Measurements from ENCODE around the gene PRSS22. TPM values are rescaled to one million over a fixed set of nuclear protein-coding genes. Genes with fewer than 3 reads are reported as not detected.

Gene PRSS22
- polyA plus RNA-seq, 1 of the 3 experiments (the other 2 are of a cell fraction), result not detected

- 87% methylated on average over 7 of the region's 7 CpGs for WGBS (ENCODE audit: low lambda C conversion rate)
These were observed 49.8 kb downstream of the PRSS22 start for GRCh38 chr16:2808181-2808580.

GRCh38 chr16:2806286-2806685 is 51.7 kb downstream of the PRSS22 start:
- Histone ChIP-seq H3K9me2 (no peaks in the 10 kb centered on the region), H3K4me3 (ENCODE audit: low read depth in 2 of 2, low read length in 1 of 2) (no peak overlapping the region), H4K20me1 (ENCODE audit: insufficient read depth) (no peaks in the 10 kb centered on the region), H3K4me2 (no peak overlapping the region), H3K9me3 (no peaks in the 10 kb centered on the region), H3K79me2 (ENCODE audit: insufficient read depth) (no peaks in the 10 kb centered on the region), H3K9ac (no peak overlapping the region), H3K36me3 (replicated peaks in 1 of 2; ENCODE audit: control insufficient read depth in 1 of 2, insufficient read depth in 2 of 2, low read length in 1 of 2) (no peaks in the 10 kb centered on the region), H3F3A (replicated peaks; ENCODE audit: insufficient read depth) (no peaks in the 10 kb centered on the region), H3K27me3 (ENCODE audit: insufficient read depth) (no peaks in the 10 kb centered on the region), H3K4me1 (ENCODE audit: control insufficient read depth in 1 of 2, insufficient read depth in 2 of 2, low read depth in 1 of 2, low read length in 1 of 2) (no peaks in the 10 kb centered on the region), H3K27ac (ENCODE audit: low read depth in 2 of 2, low read length in 1 of 2) (no peak overlapping the region), H2AFZ (ENCODE audit: low read depth) (no peak overlapping the region)
- WGBS (ENCODE audit: low lambda C conversion rate), result 23% methylated on average over 5 of the region's 5 CpGs
- POLR2A ChIA-PET, result no interaction called here
- CTCF ChIA-PET, result no interaction called here
- no peak for DNase-seq
- TF ChIP-seq NFIC (IDR thresholded peaks at IDR 0.05; ENCODE audit: borderline replicate concordance), result no peak
- no peak for TF ChIP-seq FOXM1 (IDR thresholded peaks at IDR 0.05; ENCODE audit: low read depth)
- no peak for TF ChIP-seq CTCF (IDR thresholded peaks at IDR 0.05)
- TF ChIP-seq RAD21 (IDR thresholded peaks at IDR 0.05; ENCODE audit: low read length), result no peak
- TF ChIP-seq RCOR1 (IDR thresholded peaks at IDR 0.05; ENCODE audit: low read length), result no peak
- TF ChIP-seq RXRA (IDR thresholded peaks at IDR 0.05; ENCODE audit: borderline replicate concordance, low read depth), result no peak
- no peak for TF ChIP-seq GATA2 (CRISPR knock-in tag; IDR thresholded peaks at IDR 0.05)
- TF ChIP-seq GABPA (IDR thresholded peaks at IDR 0.05; ENCODE audit: low read depth), result no peak
- TF ChIP-seq RFX5 (IDR thresholded peaks at IDR 0.05; ENCODE audit: low read length), result no peak
- TF ChIP-seq, protein P1, sequence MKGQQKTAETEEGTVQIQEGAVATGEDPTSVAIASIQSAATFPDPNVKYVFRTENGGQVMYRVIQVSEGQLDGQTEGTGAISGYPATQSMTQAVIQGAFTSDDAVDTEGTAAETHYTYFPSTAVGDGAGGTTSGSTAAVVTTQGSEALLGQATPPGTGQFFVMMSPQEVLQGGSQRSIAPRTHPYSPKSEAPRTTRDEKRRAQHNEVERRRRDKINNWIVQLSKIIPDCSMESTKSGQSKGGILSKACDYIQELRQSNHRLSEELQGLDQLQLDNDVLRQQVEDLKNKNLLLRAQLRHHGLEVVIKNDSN (IDR thresholded peaks at IDR 0.05; ENCODE audit: borderline replicate concordance, low read depth), result no peak
- TF ChIP-seq FOXJ3 (CRISPR knock-in tag; IDR thresholded peaks at IDR 0.05), result no peak
- TF ChIP-seq ELF1 (IDR thresholded peaks at IDR 0.05), result no peak
- TF ChIP-seq TAF1 (IDR thresholded peaks at IDR 0.05; ENCODE audit: borderline replicate concordance, low read depth, low read length), result no peak
- TF ChIP-seq USF2 (IDR thresholded peaks at IDR 0.05; ENCODE audit: borderline replicate concordance, low read depth, low read length), result no peak
- TF ChIP-seq CHD2 (IDR thresholded peaks at IDR 0.05; ENCODE audit: low read length, partially characterized antibody), result no peak
- TF ChIP-seq, protein P2, sequence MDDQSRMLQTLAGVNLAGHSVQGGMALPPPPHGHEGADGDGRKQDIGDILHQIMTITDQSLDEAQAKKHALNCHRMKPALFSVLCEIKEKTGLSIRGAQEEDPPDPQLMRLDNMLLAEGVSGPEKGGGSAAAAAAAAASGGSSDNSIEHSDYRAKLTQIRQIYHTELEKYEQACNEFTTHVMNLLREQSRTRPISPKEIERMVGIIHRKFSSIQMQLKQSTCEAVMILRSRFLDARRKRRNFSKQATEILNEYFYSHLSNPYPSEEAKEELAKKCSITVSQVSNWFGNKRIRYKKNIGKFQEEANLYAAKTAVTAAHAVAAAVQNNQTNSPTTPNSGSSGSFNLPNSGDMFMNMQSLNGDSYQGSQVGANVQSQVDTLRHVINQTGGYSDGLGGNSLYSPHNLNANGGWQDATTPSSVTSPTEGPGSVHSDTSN (IDR thresholded peaks at IDR 0.05), result no peak
- TF ChIP-seq POLR2AphosphoS5 (IDR thresholded peaks at IDR 0.05; ENCODE audit: low read depth, low read length), result no peak

More at GRCh38 chr16:2808181-2808580, 49.8 kb downstream of the PRSS22 start:
- Histone ChIP-seq H3K36me3 (replicated peaks in 1 of 2; ENCODE audit: control insufficient read depth in 1 of 2, insufficient read depth in 2 of 2, low read length in 1 of 2) (no peaks in the 10 kb centered on the region), H3K9me3 (no peaks in the 10 kb centered on the region), H3K4me1 (ENCODE audit: control insufficient read depth in 1 of 2, insufficient read depth in 2 of 2, low read depth in 1 of 2, low read length in 1 of 2) (peaks cover 0 to 3% of the 10 kb centered on the region in 2 experiments; a peak in 1 of 4 replicates), H3K9ac (no peak overlapping the region), H3K79me2 (ENCODE audit: insufficient read depth) (no peaks in the 10 kb centered on the region), H3F3A (replicated peaks; ENCODE audit: insufficient read depth) (no peaks in the 10 kb centered on the region), H3K4me2 (no peak overlapping the region), H4K20me1 (ENCODE audit: insufficient read depth) (no peaks in the 10 kb centered on the region), H3K4me3 (ENCODE audit: low read depth in 2 of 2, low read length in 1 of 2) (no peak overlapping the region), H3K9me2 (no peaks in the 10 kb centered on the region), H3K27me3 (ENCODE audit: insufficient read depth) (no peaks in the 10 kb centered on the region; the same call in 1 of the 2 replicates), H3K27ac (ENCODE audit: low read depth in 2 of 2, low read length in 1 of 2) (no peak overlapping the region), H2AFZ (ENCODE audit: low read depth) (no peak overlapping the region)
- DNase-seq, result no peak
- TF ChIP-seq CHD2 (IDR thresholded peaks at IDR 0.05; ENCODE audit: low read length, partially characterized antibody), result no peak
- TF ChIP-seq TAF1 (IDR thresholded peaks at IDR 0.05; ENCODE audit: borderline replicate concordance, low read depth, low read length), result no peak
- TF ChIP-seq SIN3A (IDR thresholded peaks at IDR 0.05; ENCODE audit: borderline replicate concordance, low read depth, low read length), result no peak
- no peak for TF ChIP-seq NRF1 (IDR thresholded peaks at IDR 0.05; ENCODE audit: low read depth, low read length)
- ChIA-PET POLR2A (no interaction called here), CTCF (interaction anchor here (1.2 kb wide), 1 partner anchor 31 kb away, joined by 3 read pairs; no protein-coding TSS in a partner anchor)

Measured in SK-N-SH (cell line).